ENCODE data around the gene SNAI3.

The SNAI3 gene

GRCh38 chr16:88721815-88722755, 35.8 kb upstream of the SNAI3 start:
- DNase-seq (ENCODE audit: low spot score), result no peak

DNA sequence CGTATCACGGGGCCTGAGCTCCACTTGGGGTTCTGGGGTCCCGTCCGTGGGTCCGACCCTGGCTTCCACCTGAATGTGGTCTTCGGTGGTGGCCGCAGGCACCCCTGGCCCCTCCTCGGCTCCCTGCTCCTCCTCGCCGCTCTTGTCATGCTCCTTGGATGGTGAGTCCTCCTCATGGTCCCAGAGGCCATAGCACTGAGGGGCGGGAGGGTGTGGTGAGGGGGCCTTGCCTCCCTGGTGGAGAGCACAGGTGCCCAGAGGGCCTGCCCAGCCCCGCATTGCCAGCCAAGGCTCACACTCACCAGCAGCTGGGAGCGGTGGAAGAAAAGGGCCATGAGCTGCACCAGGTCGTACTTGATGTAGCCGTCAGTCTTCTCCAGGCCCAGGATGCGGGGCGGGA, 34.9 kb upstream of the SNAI3 start:
- DNase-seq (ENCODE audit: low spot score), result no peak

DNA sequence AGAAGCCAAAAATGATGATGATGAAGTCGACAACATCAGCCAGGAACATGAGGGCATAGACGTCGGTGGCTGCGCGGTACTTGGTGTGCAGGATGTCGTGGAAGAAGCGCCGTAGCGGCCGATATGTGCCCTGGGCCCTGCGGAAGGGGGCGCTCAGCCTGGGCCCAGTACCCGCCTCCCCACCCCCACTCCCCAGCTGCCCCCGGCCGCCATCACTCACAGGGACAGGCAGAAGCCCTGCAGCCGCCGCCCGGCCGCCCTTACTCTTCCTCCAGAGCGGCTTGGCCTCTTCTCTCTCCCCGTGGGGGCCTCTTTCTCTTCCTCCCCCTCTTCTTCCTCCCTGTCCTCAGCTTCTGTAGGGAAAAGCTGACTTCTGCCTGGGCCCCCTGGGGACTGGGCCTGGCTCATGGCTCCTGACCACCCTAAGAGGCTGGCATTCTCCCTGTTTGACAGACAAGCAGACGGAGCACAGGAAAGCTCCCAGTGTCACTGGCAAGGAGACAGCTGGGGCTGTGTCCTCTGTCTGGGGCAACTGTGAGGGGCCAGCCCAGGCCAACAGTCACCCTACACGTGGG, 34.2 kb upstream of the SNAI3 start:
- no peak for DNase-seq (ENCODE audit: low spot score)

GRCh38 chr16:88719933-88720296, 33.6 kb upstream of the SNAI3 start:
- no peak for DNase-seq (ENCODE audit: low spot score)

- no peak for DNase-seq (ENCODE audit: low spot score)
These were observed 33.1 kb upstream of the SNAI3 start for GRCh38 chr16:88719267-88719932.

DNA sequence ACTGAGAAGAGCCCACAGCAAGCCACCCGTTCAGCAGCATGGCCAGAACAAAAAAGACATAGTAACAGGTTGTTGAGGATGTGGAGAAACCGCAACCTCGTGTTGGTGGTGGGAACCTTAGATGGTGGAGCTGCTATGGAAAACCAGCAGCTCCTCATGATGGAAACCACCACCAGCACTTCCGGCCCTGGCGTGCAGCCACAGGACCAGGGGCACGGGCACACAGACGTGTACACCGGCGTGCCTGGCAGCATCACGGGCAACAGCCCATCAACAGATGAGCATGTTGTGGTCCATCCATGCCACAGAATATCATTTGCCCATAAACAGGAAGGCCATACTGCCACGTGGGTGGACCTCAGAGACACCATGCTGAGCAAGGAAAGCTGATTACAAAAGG, 31.9 kb upstream of the SNAI3 start:
- no peak for DNase-seq (ENCODE audit: low spot score)

DNA sequence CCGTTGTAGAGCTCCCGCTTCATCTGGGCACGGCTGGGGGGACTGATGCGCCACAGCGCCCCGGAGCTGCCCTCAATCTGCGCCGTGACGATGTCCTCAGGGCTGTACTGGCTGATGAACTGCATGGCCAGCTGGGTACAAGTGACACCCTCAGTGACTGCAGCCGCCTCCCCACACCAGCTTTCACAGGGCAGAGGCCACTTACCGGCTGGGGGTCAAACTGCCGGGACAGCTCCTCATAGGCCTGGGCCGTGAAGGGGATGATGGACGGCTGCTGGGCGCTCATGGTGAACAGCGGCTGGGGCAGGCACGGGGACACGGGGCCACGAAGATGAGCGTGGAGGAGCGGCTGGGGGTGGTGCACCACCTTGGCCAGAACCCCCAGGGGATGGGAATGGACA, 30.3 kb upstream of the SNAI3 start:
- DNase-seq (ENCODE audit: low spot score), result no peak

- no peak for DNase-seq (ENCODE audit: low spot score)
These were observed 29.9 kb upstream of the SNAI3 start for GRCh38 chr16:88716201-88716600.

DNA sequence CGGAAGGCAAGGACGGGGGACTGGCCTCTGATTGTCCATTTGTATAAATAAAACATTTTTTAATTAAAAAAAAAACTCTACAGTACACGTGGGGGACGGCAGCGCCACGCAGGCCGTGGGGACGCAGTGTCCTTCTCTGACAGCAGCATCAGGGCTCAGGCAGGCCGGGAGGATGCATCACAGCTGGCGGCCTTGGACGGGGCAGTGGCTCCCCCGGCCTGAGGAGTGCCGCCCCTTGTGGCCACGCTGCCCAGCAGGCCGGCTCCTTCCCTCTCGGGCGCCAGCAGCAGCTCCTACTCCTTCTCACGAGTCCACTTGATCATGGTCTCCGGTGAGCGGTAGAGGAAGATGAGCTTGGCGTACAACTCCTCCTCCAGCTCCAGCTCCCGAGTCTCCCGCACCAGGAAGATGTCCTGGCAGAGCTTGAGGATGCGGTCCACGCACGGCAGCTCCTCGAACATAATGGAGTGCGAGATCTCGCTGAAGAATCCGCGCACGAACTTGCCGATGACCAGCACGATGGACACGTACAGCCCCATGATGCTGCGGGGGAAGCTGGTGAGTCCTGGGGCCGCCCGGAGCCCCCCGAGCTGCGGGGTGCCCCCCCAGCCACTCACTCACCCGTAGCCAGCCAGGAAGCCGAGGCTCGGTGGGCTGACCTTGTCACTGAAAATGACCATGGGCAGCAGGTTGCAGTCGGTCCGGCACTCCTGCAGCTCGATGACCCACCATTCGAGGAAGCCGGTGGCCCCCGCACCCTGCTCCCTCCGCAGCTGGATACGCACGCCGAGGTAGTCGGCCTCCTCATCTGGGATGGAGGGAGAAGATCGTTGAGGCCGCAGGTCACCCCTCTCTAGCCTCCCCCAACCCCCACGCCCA, 29.2 kb upstream of the SNAI3 start:
- DNase-seq (ENCODE audit: low spot score), result no peak

GRCh38 chr16:88714420-88715302, 28.4 kb upstream of the SNAI3 start:
- no peak for DNase-seq (ENCODE audit: low spot score)

DNA sequence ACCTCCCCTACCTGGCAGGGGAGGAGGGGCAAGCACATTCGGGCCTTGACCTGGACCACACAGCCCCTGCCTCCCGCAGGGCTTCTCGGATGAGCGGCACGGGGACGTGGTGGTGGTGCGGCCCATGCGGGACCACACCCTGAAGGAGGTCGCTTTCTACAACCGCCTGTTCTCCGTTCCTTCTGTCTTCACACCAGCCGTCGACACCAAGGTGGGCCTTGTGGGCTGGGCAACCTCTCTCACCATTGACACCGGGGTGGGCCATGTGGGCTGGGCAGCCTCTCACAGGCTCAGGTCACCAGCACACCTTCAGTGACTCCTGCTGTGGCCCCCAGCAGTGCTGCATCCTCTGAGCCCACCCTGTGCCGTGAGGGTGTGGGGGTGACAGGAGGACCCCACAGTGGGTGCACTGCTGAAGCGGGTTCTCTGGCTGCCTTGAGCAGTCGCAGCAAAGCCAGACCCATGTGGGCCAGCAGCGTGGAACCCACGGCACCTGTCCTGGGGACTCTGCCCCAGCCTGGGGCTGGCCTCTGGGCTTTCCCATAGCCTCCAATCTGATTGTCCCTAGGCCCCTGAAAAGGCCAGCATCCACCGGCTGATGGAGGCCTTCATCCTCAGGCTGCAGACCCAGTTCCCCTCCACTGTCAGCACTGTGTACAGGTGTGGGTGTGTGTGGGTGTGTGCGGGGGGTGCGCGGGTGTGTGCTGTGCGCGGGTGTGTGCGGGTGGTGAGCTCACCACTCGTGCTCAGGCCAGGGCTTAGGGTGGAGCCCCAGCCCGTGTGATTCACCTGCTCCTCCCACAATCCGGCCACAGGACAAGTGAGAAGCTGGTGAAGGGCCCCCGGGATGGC, 27.5 kb upstream of the SNAI3 start:
- no peak for DNase-seq (ENCODE audit: low spot score)

DNA sequence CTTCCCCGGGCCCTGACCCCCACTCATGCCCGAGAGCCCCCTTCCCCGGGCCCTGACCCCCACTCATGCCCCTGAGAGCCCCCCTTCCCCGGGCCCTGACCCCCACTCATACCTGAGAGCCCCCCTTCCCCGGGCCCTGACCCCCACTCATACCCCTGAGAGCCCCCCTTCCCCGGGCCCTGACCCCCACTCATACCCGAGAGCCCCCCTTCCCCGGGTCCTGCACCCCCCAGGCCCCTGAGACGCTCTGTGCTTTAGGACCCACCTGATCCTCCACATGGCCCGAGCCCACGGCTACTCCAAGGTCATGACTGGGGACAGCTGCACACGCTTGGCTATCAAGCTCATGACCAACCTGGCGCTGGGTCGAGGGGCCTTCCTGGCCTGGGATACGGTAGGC, 26.7 kb upstream of the SNAI3 start:
- DNase-seq (ENCODE audit: low spot score), result no peak

- no peak for DNase-seq (ENCODE audit: low spot score)
These were observed 26.2 kb upstream of the SNAI3 start for GRCh38 chr16:88712362-88712979.

DNA sequence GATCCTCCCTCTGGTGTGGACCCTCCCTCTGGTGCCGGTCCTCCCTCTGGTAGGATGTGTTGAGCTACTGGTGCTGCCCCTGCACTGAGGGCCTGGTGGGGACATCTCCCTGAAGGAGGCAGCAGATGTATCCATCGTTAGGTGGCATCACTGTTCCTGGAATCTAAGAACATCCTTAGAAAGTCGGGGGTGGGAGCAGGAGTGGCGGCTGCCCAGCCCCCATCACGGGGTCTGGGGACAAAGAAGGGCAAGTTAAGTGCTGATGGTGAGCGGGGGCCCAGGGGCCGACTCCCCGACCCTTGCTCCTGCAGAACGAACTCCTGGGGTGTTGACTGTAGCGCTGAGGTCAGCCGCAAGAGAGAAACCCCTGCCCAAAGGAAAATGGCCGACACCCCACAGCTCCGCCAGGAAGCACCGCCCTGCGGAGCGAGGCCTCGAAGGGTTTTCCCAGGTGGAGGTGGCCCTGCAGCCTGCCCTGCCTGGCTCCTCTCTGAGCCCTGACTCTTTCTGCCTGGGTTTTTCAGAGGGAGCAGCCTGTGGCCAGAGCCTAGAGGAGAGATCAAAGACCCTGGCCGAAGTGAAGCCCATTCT, 25.5 kb upstream of the SNAI3 start:
- no peak for DNase-seq (ENCODE audit: low spot score)

- DNase-seq (ENCODE audit: low spot score), result no peak
These were observed 24.2 kb upstream of the SNAI3 start for GRCh38 chr16:88710556-88710955.

DNA sequence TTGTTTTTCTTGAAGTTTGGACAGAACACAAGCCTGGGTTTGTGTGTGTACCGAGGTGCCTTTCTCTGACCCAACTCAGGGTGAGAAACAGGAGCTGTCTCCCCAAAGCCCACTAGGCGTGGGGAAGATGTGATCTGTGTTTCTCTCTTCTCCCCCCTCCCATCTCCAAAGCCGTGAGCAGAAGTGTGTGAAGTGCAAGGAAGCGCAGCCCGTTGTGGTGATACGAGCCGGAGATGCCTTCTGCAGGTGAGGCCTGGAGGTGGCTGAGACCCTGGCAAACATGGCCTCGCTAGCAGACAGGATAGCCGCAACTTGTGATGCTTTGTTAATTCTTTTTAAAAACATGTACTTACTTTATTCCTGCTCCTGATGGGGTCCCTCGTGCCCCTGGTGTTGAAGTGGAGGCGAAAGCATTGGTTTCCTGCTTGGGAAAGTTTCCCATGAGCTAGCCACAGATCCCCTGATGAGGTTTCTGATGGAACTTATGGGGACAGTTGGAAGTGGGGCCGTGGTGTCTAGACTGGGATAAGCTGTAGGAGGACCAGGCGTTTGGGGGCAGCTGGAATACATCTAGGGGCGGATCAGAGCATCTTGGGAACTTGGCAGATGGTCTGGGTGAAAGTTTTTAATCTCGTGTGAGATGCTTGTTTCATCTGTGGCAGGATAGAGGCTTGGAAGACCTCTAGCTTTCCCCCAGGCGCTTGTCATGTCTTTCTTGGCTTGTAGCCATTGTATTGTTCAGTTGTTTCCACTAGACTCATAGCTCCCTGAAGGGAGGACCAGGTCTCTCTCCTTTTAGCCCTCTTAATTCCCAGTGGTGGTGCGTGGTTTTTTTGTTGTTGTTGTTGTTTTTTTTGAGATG, 20.9 kb upstream of the SNAI3 start:
- DNase-seq (ENCODE audit: low spot score), result peak; percentile 55

- DNase-seq (ENCODE audit: low spot score), result peak; percentile 91
These were observed 20.1 kb upstream of the SNAI3 start, which contains the start of the genes CTU2 and RNF166 for GRCh38 chr16:88706229-88706964. Gene CTU2 (plus strand): TSS chr16:88706503. CDS start chr16:88706531, 28 bp downstream. Gene RNF166 (minus strand): TSS chr16:88706408. CDS start chr16:88706325, 83 bp downstream.
